ENCODE measurements around the gene SHC2.
A peak's percentile ranks its signal among the peaks of the same experiment; 100 is the strongest.

DNA sequence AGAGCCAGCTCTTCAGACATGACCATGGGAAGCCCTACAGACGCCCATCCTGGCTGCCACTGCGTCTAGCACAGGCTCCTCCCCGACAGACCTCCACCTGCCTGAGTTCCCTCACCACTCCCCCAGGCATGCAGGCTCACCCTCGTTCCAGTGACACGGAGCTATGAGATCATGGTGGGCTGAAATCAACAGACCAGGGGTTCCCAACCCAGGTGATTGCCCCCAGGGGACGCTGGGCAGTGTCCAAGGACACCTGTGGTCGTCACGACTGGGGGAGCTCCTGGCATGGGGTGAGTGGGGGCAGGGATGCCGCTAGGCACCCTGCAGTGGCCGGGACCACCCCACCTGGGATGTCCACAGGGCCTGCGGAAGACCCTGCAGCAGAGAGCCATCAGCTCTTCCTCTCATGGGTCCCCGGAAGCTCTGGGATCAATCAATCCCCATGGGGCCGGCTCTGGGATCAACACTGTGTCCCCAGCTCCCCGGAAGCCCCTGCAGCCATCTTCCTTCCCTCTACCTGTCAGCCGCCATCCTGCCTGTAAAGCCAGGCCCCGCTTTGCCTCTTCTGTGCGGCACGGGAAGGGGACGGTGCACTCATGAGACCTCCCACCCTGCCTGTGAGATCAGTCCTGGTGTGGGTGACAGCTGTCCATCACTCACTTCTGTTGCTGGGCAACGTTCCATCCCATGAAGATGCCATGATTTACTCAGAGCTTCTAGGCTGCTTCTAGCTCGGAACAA, 22.7 kb upstream of the SHC2 start:
- TF ChIP-seq, protein P1, sequence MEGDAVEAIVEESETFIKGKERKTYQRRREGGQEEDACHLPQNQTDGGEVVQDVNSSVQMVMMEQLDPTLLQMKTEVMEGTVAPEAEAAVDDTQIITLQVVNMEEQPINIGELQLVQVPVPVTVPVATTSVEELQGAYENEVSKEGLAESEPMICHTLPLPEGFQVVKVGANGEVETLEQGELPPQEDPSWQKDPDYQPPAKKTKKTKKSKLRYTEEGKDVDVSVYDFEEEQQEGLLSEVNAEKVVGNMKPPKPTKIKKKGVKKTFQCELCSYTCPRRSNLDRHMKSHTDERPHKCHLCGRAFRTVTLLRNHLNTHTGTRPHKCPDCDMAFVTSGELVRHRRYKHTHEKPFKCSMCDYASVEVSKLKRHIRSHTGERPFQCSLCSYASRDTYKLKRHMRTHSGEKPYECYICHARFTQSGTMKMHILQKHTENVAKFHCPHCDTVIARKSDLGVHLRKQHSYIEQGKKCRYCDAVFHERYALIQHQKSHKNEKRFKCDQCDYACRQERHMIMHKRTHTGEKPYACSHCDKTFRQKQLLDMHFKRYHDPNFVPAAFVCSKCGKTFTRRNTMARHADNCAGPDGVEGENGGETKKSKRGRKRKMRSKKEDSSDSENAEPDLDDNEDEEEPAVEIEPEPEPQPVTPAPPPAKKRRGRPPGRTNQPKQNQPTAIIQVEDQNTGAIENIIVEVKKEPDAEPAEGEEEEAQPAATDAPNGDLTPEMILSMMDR (IDR thresholded peaks at IDR 0.05 in 2 of 3, conservative IDR thresholded peaks at IDR 0.05 in 1 of 3; ENCODE audit: insufficient read depth in 2 of 3, low read depth in 1 of 3, low read length in 3 of 3): no peak
- TF ChIP-seq, protein P2, sequence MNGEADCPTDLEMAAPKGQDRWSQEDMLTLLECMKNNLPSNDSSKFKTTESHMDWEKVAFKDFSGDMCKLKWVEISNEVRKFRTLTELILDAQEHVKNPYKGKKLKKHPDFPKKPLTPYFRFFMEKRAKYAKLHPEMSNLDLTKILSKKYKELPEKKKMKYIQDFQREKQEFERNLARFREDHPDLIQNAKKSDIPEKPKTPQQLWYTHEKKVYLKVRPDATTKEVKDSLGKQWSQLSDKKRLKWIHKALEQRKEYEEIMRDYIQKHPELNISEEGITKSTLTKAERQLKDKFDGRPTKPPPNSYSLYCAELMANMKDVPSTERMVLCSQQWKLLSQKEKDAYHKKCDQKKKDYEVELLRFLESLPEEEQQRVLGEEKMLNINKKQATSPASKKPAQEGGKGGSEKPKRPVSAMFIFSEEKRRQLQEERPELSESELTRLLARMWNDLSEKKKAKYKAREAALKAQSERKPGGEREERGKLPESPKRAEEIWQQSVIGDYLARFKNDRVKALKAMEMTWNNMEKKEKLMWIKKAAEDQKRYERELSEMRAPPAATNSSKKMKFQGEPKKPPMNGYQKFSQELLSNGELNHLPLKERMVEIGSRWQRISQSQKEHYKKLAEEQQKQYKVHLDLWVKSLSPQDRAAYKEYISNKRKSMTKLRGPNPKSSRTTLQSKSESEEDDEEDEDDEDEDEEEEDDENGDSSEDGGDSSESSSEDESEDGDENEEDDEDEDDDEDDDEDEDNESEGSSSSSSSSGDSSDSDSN (IDR thresholded peaks at IDR 0.05; ENCODE audit: borderline replicate concordance in 1 of 2, low read depth in 2 of 2, low read length in 2 of 2): no peak
- no peak for TF ChIP-seq FOS (IDR thresholded peaks at IDR 0.05; ENCODE audit: extremely low read depth, insufficient read length)
- no peak for TF ChIP-seq SIN3A (IDR thresholded peaks at IDR 0.05; ENCODE audit: borderline replicate concordance in 2 of 2, control insufficient read depth in 1 of 2, low read depth in 2 of 2, low read length in 2 of 2)
- TF ChIP-seq ARID2 (IDR thresholded peaks at IDR 0.05): no peak
- no peak for TF ChIP-seq DPF2 (IDR thresholded peaks at IDR 0.05)
- TF ChIP-seq PTTG1 (tag; IDR thresholded peaks at IDR 0.05; ENCODE audit: low read depth): no peak
- TF ChIP-seq, protein P3, sequence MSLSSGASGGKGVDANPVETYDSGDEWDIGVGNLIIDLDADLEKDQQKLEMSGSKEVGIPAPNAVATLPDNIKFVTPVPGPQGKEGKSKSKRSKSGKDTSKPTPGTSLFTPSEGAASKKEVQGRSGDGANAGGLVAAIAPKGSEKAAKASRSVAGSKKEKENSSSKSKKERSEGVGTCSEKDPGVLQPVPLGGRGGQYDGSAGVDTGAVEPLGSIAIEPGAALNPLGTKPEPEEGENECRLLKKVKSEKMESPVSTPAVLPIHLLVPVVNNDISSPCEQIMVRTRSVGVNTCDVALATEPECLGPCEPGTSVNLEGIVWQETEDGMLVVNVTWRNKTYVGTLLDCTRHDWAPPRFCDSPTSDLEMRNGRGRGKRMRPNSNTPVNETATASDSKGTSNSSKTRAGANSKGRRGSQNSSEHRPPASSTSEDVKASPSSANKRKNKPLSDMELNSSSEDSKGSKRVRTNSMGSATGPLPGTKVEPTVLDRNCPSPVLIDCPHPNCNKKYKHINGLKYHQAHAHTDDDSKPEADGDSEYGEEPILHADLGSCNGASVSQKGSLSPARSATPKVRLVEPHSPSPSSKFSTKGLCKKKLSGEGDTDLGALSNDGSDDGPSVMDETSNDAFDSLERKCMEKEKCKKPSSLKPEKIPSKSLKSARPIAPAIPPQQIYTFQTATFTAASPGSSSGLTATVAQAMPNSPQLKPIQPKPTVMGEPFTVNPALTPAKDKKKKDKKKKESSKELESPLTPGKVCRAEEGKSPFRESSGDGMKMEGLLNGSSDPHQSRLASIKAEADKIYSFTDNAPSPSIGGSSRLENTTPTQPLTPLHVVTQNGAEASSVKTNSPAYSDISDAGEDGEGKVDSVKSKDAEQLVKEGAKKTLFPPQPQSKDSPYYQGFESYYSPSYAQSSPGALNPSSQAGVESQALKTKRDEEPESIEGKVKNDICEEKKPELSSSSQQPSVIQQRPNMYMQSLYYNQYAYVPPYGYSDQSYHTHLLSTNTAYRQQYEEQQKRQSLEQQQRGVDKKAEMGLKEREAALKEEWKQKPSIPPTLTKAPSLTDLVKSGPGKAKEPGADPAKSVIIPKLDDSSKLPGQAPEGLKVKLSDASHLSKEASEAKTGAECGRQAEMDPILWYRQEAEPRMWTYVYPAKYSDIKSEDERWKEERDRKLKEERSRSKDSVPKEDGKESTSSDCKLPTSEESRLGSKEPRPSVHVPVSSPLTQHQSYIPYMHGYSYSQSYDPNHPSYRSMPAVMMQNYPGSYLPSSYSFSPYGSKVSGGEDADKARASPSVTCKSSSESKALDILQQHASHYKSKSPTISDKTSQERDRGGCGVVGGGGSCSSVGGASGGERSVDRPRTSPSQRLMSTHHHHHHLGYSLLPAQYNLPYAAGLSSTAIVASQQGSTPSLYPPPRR (CRISPR knock-in tag; IDR thresholded peaks at IDR 0.05; ENCODE audit: borderline replicate concordance): no peak
- TF ChIP-seq POLR2A (conservative IDR thresholded peaks at IDR 0.05): no peak
- TF ChIP-seq, protein P4, sequence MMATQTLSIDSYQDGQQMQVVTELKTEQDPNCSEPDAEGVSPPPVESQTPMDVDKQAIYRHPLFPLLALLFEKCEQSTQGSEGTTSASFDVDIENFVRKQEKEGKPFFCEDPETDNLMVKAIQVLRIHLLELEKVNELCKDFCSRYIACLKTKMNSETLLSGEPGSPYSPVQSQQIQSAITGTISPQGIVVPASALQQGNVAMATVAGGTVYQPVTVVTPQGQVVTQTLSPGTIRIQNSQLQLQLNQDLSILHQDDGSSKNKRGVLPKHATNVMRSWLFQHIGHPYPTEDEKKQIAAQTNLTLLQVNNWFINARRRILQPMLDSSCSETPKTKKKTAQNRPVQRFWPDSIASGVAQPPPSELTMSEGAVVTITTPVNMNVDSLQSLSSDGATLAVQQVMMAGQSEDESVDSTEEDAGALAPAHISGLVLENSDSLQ (IDR thresholded peaks at IDR 0.05): peak; percentile 92

All from K562 (cell line).